HUES64 (cell line): ENCODE results near the gene HASPIN.

Experiments
- H3K27ac ChIP-seq: 2 replicates; pipeline ENCODE4 v1.7.0; 2013; ENCODE audit warnings: low read depth, low read length, inconsistent platforms
- H3K27me3 ChIP-seq: 2 replicates; pipeline ENCODE4 v1.6.1; 2013; ENCODE audit warnings: mild to moderate bottlenecking, low read length; ENCODE audit not compliant: insufficient read depth
- H3K36me3 ChIP-seq: 2 replicates; pipeline ENCODE4 v1.6.1; 2013; ENCODE audit warnings: mild to moderate bottlenecking, low read length; ENCODE audit not compliant: insufficient read depth
- H3K4me1 ChIP-seq: 2 replicates; pipeline ENCODE4 v1.6.1; 2013; ENCODE audit warnings: mild to moderate bottlenecking, low read length, moderate library complexity; ENCODE audit not compliant: insufficient read depth
- H3K4me3 ChIP-seq: 2 replicates; pipeline ENCODE4 v1.5.1; 2013; ENCODE audit warnings: mild to moderate bottlenecking, low read length, moderate library complexity
- H3K9ac ChIP-seq: 2 replicates; pipeline ENCODE4 v1.6.1; 2013; ENCODE audit warnings: mild to moderate bottlenecking, low read depth, low read length
- H3K9me3 ChIP-seq: 2 replicates; pipeline ENCODE4 v1.6.1; 2013; ENCODE audit warnings: low read depth, low read length; ENCODE audit not compliant: insufficient read depth
- WGBS: fragments of 150-250, 120-280 bp; methylation state at CpG from one replicate; pipeline ENCODE4 v1.1.7; 2013; ENCODE audit warnings: missing lambda C conversion rate; 5-methylcytosine and 5-hydroxymethylcytosine counted together

The HASPIN gene

DNA sequence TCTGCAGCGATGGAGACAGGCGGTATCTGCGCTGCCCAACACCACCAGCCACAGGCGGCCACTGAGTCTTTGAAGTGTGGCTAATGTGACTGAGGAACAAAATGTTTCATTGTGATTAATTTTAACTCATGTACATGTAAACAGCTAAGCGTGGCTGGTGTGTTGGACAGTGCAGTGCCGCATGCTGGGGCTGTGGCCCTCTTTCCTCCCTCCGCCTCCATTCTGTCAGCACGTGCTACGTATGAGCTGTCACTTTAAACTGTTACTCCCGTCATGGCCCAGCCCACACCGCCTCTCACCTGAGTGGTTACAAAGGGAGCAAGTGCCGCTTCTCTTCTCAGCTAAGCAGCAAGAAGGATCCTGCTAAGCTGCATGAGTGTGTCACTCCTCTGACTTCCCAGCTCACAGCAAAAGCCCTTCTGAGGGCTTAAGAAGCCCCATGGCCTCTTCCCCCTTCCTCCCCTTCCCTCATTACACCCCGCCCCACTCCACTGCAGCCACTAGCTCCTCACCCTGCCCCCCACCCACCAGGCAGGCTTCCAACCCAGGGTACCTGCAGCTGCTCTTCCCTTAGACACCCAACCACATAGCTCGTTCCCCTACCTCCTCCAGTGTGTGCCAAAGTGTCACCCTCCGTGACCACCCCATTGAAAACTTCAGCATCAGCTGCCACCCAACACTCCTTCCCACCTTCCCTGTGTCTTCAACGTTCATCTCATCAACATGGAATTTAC, 15.0 kb downstream of the HASPIN start:
- Histone ChIP-seq H3K27ac (no peak overlapping the region), H3K27me3 (no peaks in the 10 kb centered on the region), H3K9ac (no peak overlapping the region), H3K9me3 (no peaks in the 10 kb centered on the region), H3K36me3 (no peaks in the 10 kb centered on the region), H3K4me3 (no peak overlapping the region), H3K4me1 (peaks cover 13% of the 10 kb centered on the region; the same call in 1 of the 2 replicates)
- 65% methylated on average over 16 of the region's 16 CpGs for WGBS

DNA sequence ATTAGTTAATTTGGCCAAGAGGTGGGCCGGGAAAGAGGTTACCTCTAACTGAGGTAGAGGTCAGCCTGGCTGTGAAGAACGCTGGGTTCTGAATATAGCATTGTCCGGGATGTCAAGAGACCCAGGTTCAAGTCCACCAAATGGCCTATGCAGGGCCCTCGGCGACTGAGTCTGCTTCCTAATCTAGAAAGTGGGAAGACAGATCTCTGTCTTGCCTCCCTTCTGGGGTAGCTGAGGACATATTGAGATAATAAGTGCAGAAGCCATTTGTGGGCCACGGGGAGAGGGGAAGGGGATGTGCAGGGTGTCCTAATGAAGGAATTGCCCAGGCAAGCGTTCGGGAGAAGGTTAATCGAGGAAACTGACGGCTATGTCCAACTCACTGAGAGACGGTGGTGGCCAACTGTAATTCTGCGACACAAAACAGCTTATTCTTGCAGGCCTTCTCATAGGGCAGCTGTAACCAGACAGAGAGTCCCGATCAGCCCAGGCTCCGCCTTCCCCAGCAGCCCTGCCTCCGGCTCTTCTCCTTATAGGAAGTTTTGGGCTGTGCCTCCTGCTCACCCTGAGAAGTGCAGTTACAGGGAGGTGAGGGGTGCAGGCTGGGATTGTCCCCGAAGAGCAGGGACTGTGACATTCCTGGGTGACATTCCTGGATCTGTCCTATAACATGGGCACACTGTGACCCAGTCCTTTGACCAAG, 15.9 kb downstream of the HASPIN start:
- Histone ChIP-seq H3K36me3 (no peaks in the 10 kb centered on the region), H3K4me1 (peaks cover 13% of the 10 kb centered on the region; the same call in 1 of the 2 replicates), H3K9me3 (no peaks in the 10 kb centered on the region), H3K27me3 (no peaks in the 10 kb centered on the region), H3K9ac (no peak overlapping the region), H3K4me3 (no peak overlapping the region), H3K27ac (no peak overlapping the region)
- 87% methylated on average over 15 of the region's 16 CpGs for WGBS

DNA sequence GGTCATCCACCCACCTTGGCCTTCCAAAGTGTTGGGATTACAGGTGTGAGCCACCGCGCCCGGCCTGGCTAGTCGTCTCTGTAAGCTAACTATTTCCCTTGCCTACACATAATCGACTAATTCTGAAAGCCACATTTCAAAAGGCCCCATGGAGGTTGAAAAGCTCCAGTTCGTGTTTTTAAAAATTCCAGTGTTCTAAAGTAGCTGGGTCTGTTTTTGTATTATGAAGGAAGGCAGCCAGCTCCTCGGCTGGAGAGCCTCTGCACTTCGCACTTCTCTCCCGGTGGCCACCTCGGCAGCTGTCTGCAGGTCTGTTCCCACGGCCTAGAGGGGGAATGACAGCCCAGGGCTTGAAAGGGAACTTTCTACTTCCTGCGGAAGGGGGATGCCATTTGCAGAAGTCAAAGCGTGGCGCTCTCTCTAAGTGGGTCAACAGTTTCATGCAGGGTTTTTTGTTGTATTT, 16.9 kb downstream of the HASPIN start:
- Histone ChIP-seq H3K9me3 (no peaks in the 10 kb centered on the region), H3K27me3 (no peaks in the 10 kb centered on the region), H3K27ac (no peak overlapping the region), H3K36me3 (no peaks in the 10 kb centered on the region), H3K4me3 (no peak overlapping the region), H3K4me1 (peaks cover 13% of the 10 kb centered on the region; the same call in 1 of the 2 replicates), H3K9ac (no peak overlapping the region)
- WGBS = 81% methylated on average over 12 of the region's 14 CpGs

DNA sequence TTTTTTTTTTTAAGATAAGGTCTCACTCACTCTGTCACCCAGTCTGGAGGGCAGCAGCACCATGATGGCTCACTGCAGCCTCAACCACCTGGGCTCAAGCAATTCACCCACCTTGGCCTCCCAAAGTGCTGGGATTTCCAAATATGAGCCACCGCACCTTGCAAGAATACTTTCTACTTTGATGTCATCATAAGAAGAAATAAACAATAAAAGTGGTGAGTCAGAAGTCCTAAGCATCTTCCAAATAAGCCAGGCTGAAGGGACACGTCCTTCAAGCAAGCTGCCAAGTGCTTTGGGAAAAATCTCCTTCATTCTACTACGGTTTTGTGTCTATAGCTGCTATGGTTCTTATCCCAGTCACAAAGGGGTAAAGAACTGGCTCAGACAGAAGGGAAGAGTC, 20.3 kb downstream of the HASPIN start:
- Histone ChIP-seq H3K9me3 (no peaks in the 10 kb centered on the region), H3K27ac (no peak overlapping the region), H3K27me3 (no peaks in the 10 kb centered on the region), H3K4me1 (0 out of 2 replicates have a peak, but pooled peaks cover 2% of the 10 kb centered on the region), H3K9ac (no peak overlapping the region), H3K4me3 (no peak overlapping the region), H3K36me3 (no peaks in the 10 kb centered on the region)
- WGBS = 93% methylated on average over 3 of the region's 3 CpGs

DNA sequence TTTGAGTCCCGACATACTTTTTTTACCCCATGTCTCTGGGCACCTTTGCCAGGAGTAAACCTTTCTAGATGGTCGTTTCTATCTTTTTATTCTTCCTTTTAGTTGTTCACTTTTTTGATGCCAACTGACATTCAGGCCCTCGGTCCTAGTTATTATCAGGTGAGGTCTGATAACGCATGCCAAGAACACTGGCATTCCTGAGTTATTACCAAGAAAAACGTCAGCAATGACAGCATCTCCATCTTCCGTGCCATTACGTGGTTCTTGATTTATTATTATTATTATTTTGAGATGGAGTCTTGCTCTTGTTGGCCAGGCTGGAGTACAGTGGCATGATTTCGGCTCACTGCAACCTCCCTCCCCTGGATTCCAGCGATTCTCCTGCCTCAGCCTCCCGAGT, 21.4 kb downstream of the HASPIN start:
- Histone ChIP-seq H3K9ac (no peak overlapping the region), H3K36me3 (no peaks in the 10 kb centered on the region), H3K27ac (no peak overlapping the region), H3K4me1 (no peaks in the 10 kb centered on the region), H3K27me3 (no peaks in the 10 kb centered on the region), H3K9me3 (no peaks in the 10 kb centered on the region), H3K4me3 (no peak overlapping the region)
- WGBS = 92% methylated on average over 10 of the region's 10 CpGs

DNA sequence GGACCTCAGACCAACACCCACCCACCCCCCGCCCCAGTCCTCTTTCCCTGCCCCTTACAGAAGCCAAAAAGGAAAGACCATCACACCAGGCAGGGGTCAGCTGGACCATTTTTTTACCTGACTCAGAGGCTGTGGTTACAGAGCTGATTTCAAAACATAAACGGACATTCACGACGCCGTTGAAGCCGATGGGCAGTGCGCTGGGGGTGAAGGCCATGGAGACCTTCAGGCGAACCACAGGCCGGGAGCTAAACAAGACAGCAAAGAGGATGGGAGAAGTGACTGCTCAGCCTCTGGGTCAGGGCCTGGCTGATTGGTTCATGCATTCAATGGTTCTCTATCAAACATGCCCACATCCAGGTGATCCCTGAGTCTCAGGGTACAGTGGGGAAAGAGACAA, 24.1 kb downstream of the HASPIN start:
- no peak overlapping the region for H3K4me3 ChIP-seq
- WGBS = 90% methylated on average over 9 of the region's 9 CpGs
- H3K9me3 ChIP-seq = no peaks in the 10 kb centered on the region
- H3K27me3 ChIP-seq = no peaks in the 10 kb centered on the region
- H3K27ac ChIP-seq = no peak overlapping the region
- H3K9ac ChIP-seq = no peak overlapping the region
- no peaks in the 10 kb centered on the region for H3K36me3 ChIP-seq
- H3K4me1 ChIP-seq = no peaks in the 10 kb centered on the region

- Histone ChIP-seq H3K4me3 (no peak overlapping the region), H3K27me3 (no peaks in the 10 kb centered on the region), H3K9me3 (no peaks in the 10 kb centered on the region), H3K4me1 (no peaks in the 10 kb centered on the region), H3K9ac (no peak overlapping the region), H3K36me3 (no peaks in the 10 kb centered on the region), H3K27ac (no peak overlapping the region)
- 87% methylated on average over 7 of the region's 7 CpGs for WGBS
Measured at GRCh38 chr17:3748576-3748975, 24.9 kb downstream of the HASPIN start.

- H3K9me3 ChIP-seq = no peaks in the 10 kb centered on the region
- no peaks in the 10 kb centered on the region for H3K36me3 ChIP-seq
- no peak overlapping the region for H3K27ac ChIP-seq
- H3K4me3 ChIP-seq = no peak overlapping the region
- H3K9ac ChIP-seq = no peak overlapping the region
- no peaks in the 10 kb centered on the region for H3K27me3 ChIP-seq
- 92% methylated on average over 17 of the region's 17 CpGs for WGBS
- no peaks in the 10 kb centered on the region for H3K4me1 ChIP-seq
Measured at GRCh38 chr17:3750296-3750695, 26.6 kb downstream of the HASPIN start.

GRCh38 chr17:3750926-3751325, 27.2 kb downstream of the HASPIN start:
- 85% methylated on average over 8 of the region's 8 CpGs for WGBS
- Histone ChIP-seq H3K4me1 (no peaks in the 10 kb centered on the region), H3K36me3 (no peaks in the 10 kb centered on the region), H3K27ac (no peak overlapping the region), H3K4me3 (no peak overlapping the region), H3K27me3 (no peaks in the 10 kb centered on the region), H3K9ac (no peak overlapping the region), H3K9me3 (no peaks in the 10 kb centered on the region)

GRCh38 chr17:3751836-3752235, 28.1 kb downstream of the HASPIN start:
- Histone ChIP-seq H3K36me3 (no peaks in the 10 kb centered on the region), H3K27me3 (no peaks in the 10 kb centered on the region), H3K4me1 (no peaks in the 10 kb centered on the region), H3K4me3 (no peak overlapping the region), H3K9ac (no peak overlapping the region), H3K9me3 (no peaks in the 10 kb centered on the region), H3K27ac (no peak overlapping the region)
- WGBS = 96% methylated on average over 15 of the region's 15 CpGs

- no peaks in the 10 kb centered on the region for H3K27me3 ChIP-seq
- H3K27ac ChIP-seq = no peak overlapping the region
- no peaks in the 10 kb centered on the region for H3K9me3 ChIP-seq
- H3K9ac ChIP-seq = no peak overlapping the region
- 87% methylated on average over 12 of the region's 12 CpGs for WGBS
- no peaks in the 10 kb centered on the region for H3K4me1 ChIP-seq
- H3K36me3 ChIP-seq = no peaks in the 10 kb centered on the region
- no peak overlapping the region for H3K4me3 ChIP-seq
Measured at GRCh38 chr17:3753624-3754023, 29.9 kb downstream of the HASPIN start.
